Thyroid gland (tissue), 4 donors: Measurements from ENCODE around the gene SNX9. TPM values are rescaled to one million over a fixed set of nuclear protein-coding genes. Genes with fewer than 3 reads are reported as not detected.
A peak's percentile ranks its signal among the peaks of the same experiment; 100 is the strongest.

Experiments used
- DNase-seq, 2 donors: peaks; one replicate each; pipeline ENCODE4 v3.0.0-alpha.2; 2019
- H3K27ac ChIP-seq, 3 donors: fragments of 200-600 bp; sonication (generic); 1 replicate in 2 of 3; 2 replicates in 1 of 3; pipeline ENCODE4 v1.5.1; 2016 to 2019; ENCODE audit warnings: mild to moderate bottlenecking in 1 of 3, moderate library complexity in 1 of 3
- H3K27me3 ChIP-seq: fragments of 200-600 bp; sonication (generic); one replicate; pipeline ENCODE4 v1.5.1; 2019
- H3K36me3 ChIP-seq, 2 donors: fragments of 200-600 bp; sonication (generic); one replicate each; pipeline ENCODE4 v1.5.1; 2016 to 2019
- H3K4me1 ChIP-seq, 2 donors: fragments of 200-600 bp; sonication (generic); one replicate each; pipeline ENCODE4 v1.5.1; 2017 to 2019
- H3K4me3 ChIP-seq, 3 donors: fragments of 200-600 bp; sonication (generic); replicated peaks in 1 of 3; 1 replicate in 2 of 3; 2 replicates in 1 of 3; pipeline ENCODE4 v1.5.1; 2016; ENCODE audit warnings: mild to moderate bottlenecking in 1 of 3
- H3K9me3 ChIP-seq: fragments of 200-600 bp; sonication (generic); one replicate; pipeline ENCODE4 v1.5.1; 2017
- CTCF ChIP-seq, 6 experiments: fragments of 200-600 bp in 3 of 6; fragments of 450-650 bp in 3 of 6; sonication (generic) in 3 of 6; IDR thresholded peaks; one replicate each; pipeline ENCODE4 v1.5.1; 2016 to 2019; ENCODE audit warnings: antibody characterized with exemption in 6 of 6, mild to moderate bottlenecking in 2 of 6, inconsistent platforms in 1 of 6, moderate library complexity in 1 of 6
- POLR2A ChIP-seq, 2 donors: fragments of 450-650 bp; IDR thresholded peaks; one replicate each; pipeline ENCODE4 v1.6.1; 2017; ENCODE audit warnings: antibody characterized with exemption in 2 of 2, mild to moderate bottlenecking in 2 of 2, moderate library complexity in 1 of 2
- WGBS, 2 donors: methylation state at CpG; one replicate each; pipeline ENCODE4 v1.1.5; 2017; 5-methylcytosine and 5-hydroxymethylcytosine counted together
- intact Hi-C: fragments of 100-400 bp; cut with DNase I; formaldehyde crosslinking; loops from one replicate; pipeline ENCODE4 v1.15.1; 2023
- small RNA-seq: library from RNA; depleted of rRNA; stranded (forward); fragments of <200 nt; gene quantifications from one replicate; pipeline ENCODE3, GENCODE V24; 2016
- total RNA-seq, 4 donors: library from RNA; depleted of rRNA; stranded (reverse); fragments of >200 nt; gene quantifications; one replicate each; pipeline ENCODE4 v1.2.3, GENCODE V29; 2016

Gene SNX9
- total RNA-seq, 4 donors from 2014 or later = 44.6 to 73.1 (median 47.2) TPM

- Histone ChIP-seq H3K4me1 (peaks cover 14 to 29% of the 10 kb centered on the region in 2 donors), H3K27me3 (no peaks in the 10 kb centered on the region), H3K36me3 (no peaks in the 10 kb centered on the region), H3K4me3 (no peak overlapping the region), H3K9me3 (no peaks in the 10 kb centered on the region), H3K27ac (no peak overlapping the region)
- 78 to 83% methylated on average over 7 of the region's 7 CpGs for WGBS, 2 donors
- intact Hi-C loops = no loop called here
- DNase-seq = peak in 1 of 2 donors; percentile 38
- no peak for TF ChIP-seq CTCF (IDR thresholded peaks at IDR 0.05)
- no peak for TF ChIP-seq POLR2A (IDR thresholded peaks at IDR 0.05)
Measured at GRCh38 chr6:157994125-157994795, 171.2 kb downstream of the SNX9 start.

Small RNA genes within 50 kb of the gene (small RNA-seq; reads per million reads assigned to genes)
- not detected for gene HSPE1P26
- gene RNU6-786P = not detected

Other genes with a start within 250 kb of the SNX9 start
- 10 to 100 TPM; 11.3 to 22.7 (median 13.5) TPM for gene SYNJ2, start 158.6 kb downstream of the SNX9 start, total RNA-seq